Measurements from ENCODE around the gene CNEP1R1. TPM values are rescaled to one million over a fixed set of nuclear protein-coding genes. Genes with fewer than 3 reads are reported as not detected.

The CNEP1R1 gene
- total and polyA plus RNA-seq, 2 donors from 2014 or later: 9.4 to 19.4 TPM

- H3K27me3 ChIP-seq (ENCODE audit: control insufficient read depth, insufficient read depth, low read length): no peaks in the 10 kb centered on the region
- TF ChIP-seq CTCF (IDR thresholded peaks at IDR 0.05; ENCODE audit: borderline replicate concordance, extremely low read depth, insufficient read depth): no peak
- H3K9me3 ChIP-seq (ENCODE audit: control insufficient read depth in 2 of 3, insufficient read depth in 1 of 3, low read length in 3 of 3): no peaks in the 10 kb centered on the region
- DNase-seq (no peak), FAIRE-seq (no peak)
- no peak overlapping the region for H3K27ac ChIP-seq (ENCODE audit: low read depth in 2 of 2, low read length in 2 of 2)
- H3K4me1 ChIP-seq (ENCODE audit: control insufficient read depth in 2 of 3, insufficient read depth in 2 of 3, low read depth in 1 of 3, low read length in 3 of 3): no peaks in the 10 kb centered on the region
- H3K4me3 ChIP-seq (ENCODE audit: low read length in 3 of 3): no peak overlapping the region
- H3K36me3 ChIP-seq (ENCODE audit: control insufficient read depth in 2 of 3, insufficient read depth in 3 of 3, low read length in 3 of 3): no peaks in the 10 kb centered on the region
- intact Hi-C loops (cut with DNase I): no loop called here
- H3K9ac ChIP-seq (ENCODE audit: low read length in 3 of 3): no peak overlapping the region
These were observed 9.4 kb upstream of the CNEP1R1 start for GRCh38 chr16:50015631-50016030.

- FAIRE-seq (no peak), DNase-seq (no peak)
- Histone ChIP-seq H3K27me3 (ENCODE audit: control insufficient read depth, insufficient read depth, low read length) (no peaks in the 10 kb centered on the region), H3K27ac (ENCODE audit: low read depth in 2 of 2, low read length in 2 of 2) (no peak overlapping the region), H3K9ac (ENCODE audit: low read length in 3 of 3) (no peak overlapping the region), H3K36me3 (ENCODE audit: control insufficient read depth in 2 of 3, insufficient read depth in 3 of 3, low read length in 3 of 3) (no peaks in the 10 kb centered on the region), H3K4me1 (ENCODE audit: control insufficient read depth in 2 of 3, insufficient read depth in 2 of 3, low read depth in 1 of 3, low read length in 3 of 3) (no peaks in the 10 kb centered on the region), H3K4me3 (ENCODE audit: low read length in 3 of 3) (no peak overlapping the region), H3K9me3 (ENCODE audit: control insufficient read depth in 2 of 3, insufficient read depth in 1 of 3, low read length in 3 of 3) (no peaks in the 10 kb centered on the region)
- TF ChIP-seq CTCF (IDR thresholded peaks at IDR 0.05; ENCODE audit: borderline replicate concordance, extremely low read depth, insufficient read depth): no peak
- intact Hi-C loops (cut with DNase I): no loop called here
These were observed 7.5 kb upstream of the CNEP1R1 start for GRCh38 chr16:50017553-50017952.

- DNase-seq (peak in 2 of 5 donors; percentile 7 to 25), FAIRE-seq (no peak)
- intact Hi-C loops (cut with DNase I): no loop called here
- H3K27ac ChIP-seq (ENCODE audit: low read depth in 2 of 2, low read length in 2 of 2): no peak overlapping the region
- no peaks in the 10 kb centered on the region for H3K27me3 ChIP-seq (ENCODE audit: control insufficient read depth, insufficient read depth, low read length)
- no peaks in the 10 kb centered on the region for H3K9me3 ChIP-seq (ENCODE audit: control insufficient read depth in 2 of 3, insufficient read depth in 1 of 3, low read length in 3 of 3)
- no peak for TF ChIP-seq CTCF (IDR thresholded peaks at IDR 0.05; ENCODE audit: borderline replicate concordance, extremely low read depth, insufficient read depth)
- no peak overlapping the region for H3K4me3 ChIP-seq (ENCODE audit: low read length in 3 of 3)
- H3K9ac ChIP-seq (ENCODE audit: low read length in 3 of 3): no peak overlapping the region
- H3K4me1 ChIP-seq (ENCODE audit: control insufficient read depth in 2 of 3, insufficient read depth in 2 of 3, low read depth in 1 of 3, low read length in 3 of 3): peaks cover 0 to 5% (median 3%) of the 10 kb centered on the region in 3 donors
- no peaks in the 10 kb centered on the region for H3K36me3 ChIP-seq (ENCODE audit: control insufficient read depth in 2 of 3, insufficient read depth in 3 of 3, low read length in 3 of 3)
These were observed 3.5 kb upstream of the CNEP1R1 start for GRCh38 chr16:50021544-50021943.

GRCh38 chr16:50023641-50024040 lies 1.4 kb upstream of the CNEP1R1 start:
- Histone ChIP-seq H3K4me3 (ENCODE audit: low read length in 3 of 3) (no peak overlapping the region), H3K36me3 (ENCODE audit: control insufficient read depth in 2 of 3, insufficient read depth in 3 of 3, low read length in 3 of 3) (no peaks in the 10 kb centered on the region), H3K9ac (ENCODE audit: low read length in 3 of 3) (no peak overlapping the region), H3K27me3 (ENCODE audit: control insufficient read depth, insufficient read depth, low read length) (no peaks in the 10 kb centered on the region), H3K27ac (ENCODE audit: low read depth in 2 of 2, low read length in 2 of 2) (no peak overlapping the region), H3K9me3 (ENCODE audit: control insufficient read depth in 2 of 3, insufficient read depth in 1 of 3, low read length in 3 of 3) (no peaks in the 10 kb centered on the region), H3K4me1 (ENCODE audit: control insufficient read depth in 2 of 3, insufficient read depth in 2 of 3, low read depth in 1 of 3, low read length in 3 of 3) (peaks cover 0 to 5% (median 3%) of the 10 kb centered on the region in 3 donors)
- FAIRE-seq (no peak), DNase-seq (peak in 1 of 5 donors; percentile 19)
- no peak for TF ChIP-seq CTCF (IDR thresholded peaks at IDR 0.05; ENCODE audit: borderline replicate concordance, extremely low read depth, insufficient read depth)
- intact Hi-C loops (cut with DNase I): no loop called here

Data from kidney (tissue), 14 donors.